Bronchial epithelial cell (primary cell): ENCODE data around the gene LRRC8D. TPM values are rescaled to one million over a fixed set of nuclear protein-coding genes. Genes with fewer than 3 reads are reported as not detected.

ENCODE experiments used
- DNase-seq: peaks from one replicate; pipeline ENCODE4 v3.0.0-alpha.2; 2010; ENCODE audit warnings: low read depth
- FAIRE-seq: peaks from 2 replicates; lab custom pipeline; 2011; peaks lifted over from hg19 to GRCh38; lab: Jason Lieb, UNC
- H3K27me3 ChIP-seq: 2 replicates; pipeline ENCODE4 v1.5.1; 2011; ENCODE audit warnings: low read length; ENCODE audit not compliant: control insufficient read depth, insufficient read depth
- H3K36me3 ChIP-seq: 2 replicates; pipeline ENCODE4 v1.5.1; 2011; ENCODE audit warnings: low read length; ENCODE audit not compliant: control insufficient read depth, insufficient read depth
- H3K4me3 ChIP-seq: 2 replicates; pipeline ENCODE4 v1.5.1; 2011; ENCODE audit warnings: mild to moderate bottlenecking, low read depth, low read length, control low read depth
- CTCF ChIP-seq: IDR thresholded peaks from 2 replicates; pipeline ENCODE4 v1.5.1; 2011; ENCODE audit warnings: mild to moderate bottlenecking, moderate library complexity, low read length, control low read depth, inconsistent platforms; ENCODE audit not compliant: insufficient read depth, severe bottlenecking
- total RNA-seq: library from RNA; depleted of rRNA; stranded (reverse); fragments of >200 nt; gene quantifications from 2 replicates; pipeline ENCODE4 v1.2.1, GENCODE V29; 2014

The LRRC8D gene
- total RNA-seq, 1 donor from 2014 or later = 35.8 TPM

DNA sequence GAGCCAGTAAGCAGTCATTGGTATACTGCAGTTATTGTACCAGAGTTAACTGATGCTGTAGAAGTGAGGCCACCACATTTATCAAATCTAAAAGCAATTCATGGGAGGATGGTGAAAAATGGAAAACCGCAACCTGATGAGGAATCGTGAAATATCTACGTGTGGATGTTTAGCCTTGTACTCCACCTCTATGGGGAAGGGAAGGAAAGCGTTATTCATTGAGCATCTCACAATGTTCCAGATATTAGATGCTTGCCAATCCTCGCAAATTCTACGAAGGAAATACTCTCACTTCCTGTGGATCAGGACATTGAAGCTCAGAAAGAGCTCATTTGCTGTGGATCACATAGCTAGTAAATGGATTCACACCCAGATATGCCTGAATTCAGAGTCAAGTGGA is 77.3 kb downstream of the LRRC8D start:
- FAIRE-seq (no peak), DNase-seq (no peak)
- H3K36me3 ChIP-seq = peaks cover 2% of the 10 kb centered on the region

DNA sequence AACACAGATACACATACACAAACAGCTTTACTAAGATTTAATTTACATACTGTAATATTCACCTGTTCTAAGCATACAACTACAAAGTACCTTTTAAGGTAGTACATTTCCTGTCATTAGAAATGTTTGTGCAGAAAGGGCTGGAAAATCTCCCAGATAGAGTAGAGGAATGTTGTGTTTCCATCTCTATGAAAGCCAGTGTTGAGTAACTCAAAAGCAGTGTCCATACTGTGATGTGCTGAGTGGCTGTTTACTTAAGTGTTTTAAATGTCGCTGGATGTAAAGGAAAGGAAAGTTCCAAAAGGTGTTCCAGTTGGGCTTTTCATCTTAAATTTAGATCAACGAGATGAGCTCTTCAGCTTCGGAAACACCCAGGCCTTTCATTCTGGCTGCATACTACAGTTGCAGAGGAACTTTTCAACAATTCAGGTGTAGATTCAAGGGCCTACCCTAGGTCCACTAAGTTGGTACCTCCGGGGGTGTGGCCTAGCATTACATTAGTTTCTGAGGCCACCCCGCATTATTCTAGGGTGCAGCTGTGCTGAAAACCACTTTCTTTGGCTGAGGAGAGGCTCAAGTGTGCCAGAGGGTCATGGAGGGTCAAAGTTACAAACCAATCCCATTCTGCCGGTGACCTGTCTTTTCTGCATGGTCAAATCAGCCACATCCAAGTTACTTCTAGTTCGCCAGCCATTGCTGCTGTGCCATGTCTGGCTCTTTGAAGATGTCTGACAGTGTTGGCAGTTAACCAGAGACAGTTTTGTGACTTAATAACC is 78.1 kb downstream of the LRRC8D start:
- DNase-seq (no peak), FAIRE-seq (no peak)
- TF ChIP-seq CTCF = no peak
- H3K4me3 ChIP-seq = no peak overlapping the region
- H3K36me3 ChIP-seq = peaks cover 2% of the 10 kb centered on the region
- no peaks in the 10 kb centered on the region for H3K27me3 ChIP-seq

More for the DNA sequence above, 77.3 kb downstream of the LRRC8D start:
- H3K27me3 ChIP-seq = no peaks in the 10 kb centered on the region
- H3K4me3 ChIP-seq = no peak overlapping the region
- TF ChIP-seq CTCF = no peak

- H3K4me3 ChIP-seq = no peak overlapping the region
- no peaks in the 10 kb centered on the region for H3K27me3 ChIP-seq
- peaks cover 2% of the 10 kb centered on the region for H3K36me3 ChIP-seq
- no peak for FAIRE-seq
- TF ChIP-seq CTCF = no peak
- DNase-seq = no peak
Measured at GRCh38 chr1:89900323-89900722, 79.5 kb downstream of the LRRC8D start.

DNA sequence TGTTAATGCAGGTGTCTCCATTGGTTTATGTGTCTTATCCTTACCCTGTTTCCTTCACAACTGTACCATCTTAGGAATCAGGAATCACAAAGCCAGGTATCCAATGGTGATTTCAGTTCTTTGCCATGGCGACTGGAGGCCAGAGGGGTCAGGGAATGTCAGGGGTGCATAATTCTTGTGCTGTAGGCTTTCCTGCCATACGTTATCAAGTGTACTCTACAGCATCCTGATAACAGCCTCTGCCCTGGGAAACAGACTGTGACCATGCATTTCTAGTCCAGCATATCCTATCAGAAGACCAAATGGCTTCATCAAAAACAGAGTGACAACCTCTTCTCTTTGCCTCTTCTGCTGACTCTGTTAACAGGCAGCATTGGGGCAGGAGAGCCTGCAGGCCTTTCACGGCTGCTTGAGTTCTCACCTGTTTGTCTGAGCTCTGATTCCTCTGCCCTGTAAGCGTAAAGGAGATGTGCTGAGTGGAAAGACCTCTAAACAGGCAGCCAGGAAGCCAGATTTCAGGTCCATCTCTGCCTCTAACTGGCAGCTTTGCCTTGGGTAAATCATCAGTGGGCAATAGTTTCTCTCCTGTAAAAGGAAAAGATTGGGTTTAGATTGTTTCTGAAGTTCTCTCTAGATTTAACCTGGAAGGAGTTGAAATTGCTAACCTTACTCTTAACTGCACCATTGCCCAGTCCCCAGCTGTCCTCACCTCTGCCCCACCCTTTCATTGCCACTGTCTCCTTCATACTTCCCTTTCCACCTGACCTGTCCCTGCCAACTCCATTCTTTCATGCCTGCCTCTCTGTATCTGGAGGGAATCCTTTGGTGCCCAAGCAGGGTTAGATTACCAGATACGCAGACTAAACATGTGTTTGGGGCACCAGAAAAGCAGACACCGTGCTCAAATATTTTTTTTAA is 80.2 kb downstream of the LRRC8D start:
- H3K27me3 ChIP-seq = no peaks in the 10 kb centered on the region
- TF ChIP-seq CTCF = no peak
- no peak for DNase-seq
- FAIRE-seq = no peak
- peaks cover 2% of the 10 kb centered on the region for H3K36me3 ChIP-seq
- no peak overlapping the region for H3K4me3 ChIP-seq

- no peak for TF ChIP-seq CTCF
- DNase-seq (no peak), FAIRE-seq (no peak)
- Histone ChIP-seq H3K36me3 (peaks cover 2% of the 10 kb centered on the region), H3K27me3 (no peaks in the 10 kb centered on the region), H3K4me3 (no peak overlapping the region)
Measured at GRCh38 chr1:89901957-89902669, 81.3 kb downstream of the LRRC8D start.
